ENCODE measurements around the gene CCDC81. TPM values are rescaled to one million over a fixed set of nuclear protein-coding genes. Genes with fewer than 3 reads are reported as not detected.

CCDC81 gene
- total and polyA plus RNA-seq, 2 donors (not counting 1 experiment from before 2014, with no cell fraction given), result 0.66 to 7.0 TPM

DNA sequence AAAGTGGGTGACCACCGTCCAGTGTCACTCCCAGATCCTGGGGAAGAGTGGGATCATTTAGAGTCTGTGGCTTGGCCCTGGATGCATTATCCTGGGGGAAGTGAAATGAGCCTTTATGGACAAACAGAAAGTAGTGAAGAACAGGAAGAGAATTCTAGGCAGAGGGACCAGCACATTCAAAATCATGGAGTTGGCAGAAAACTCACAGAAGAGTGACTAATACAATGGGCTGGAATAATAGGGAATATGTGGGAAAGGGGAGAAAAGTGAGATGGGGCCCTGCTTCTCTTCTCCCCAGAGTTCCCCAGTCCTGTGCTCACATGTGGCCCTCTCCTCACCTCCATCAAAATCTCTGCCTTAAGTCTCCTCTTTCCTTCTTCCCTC lies 84.3 kb downstream of the CCDC81 start:
- no peaks in the 10 kb centered on the region for H3K9me3 ChIP-seq (ENCODE audit: control insufficient read depth, insufficient read depth, low read depth, low read length)
- TF ChIP-seq EZH2 (IDR thresholded peaks at IDR 0.05; ENCODE audit: low read length, missing control alignments), result no peak
- H3K27me3 ChIP-seq (ENCODE audit: control insufficient read depth, insufficient read depth, low read length), result no peaks in the 10 kb centered on the region
- H2AFZ ChIP-seq (ENCODE audit: low read length), result no peak overlapping the region
- H4K20me1 ChIP-seq (ENCODE audit: control insufficient read depth, extremely low read depth, insufficient read depth, low read length), result no peaks in the 10 kb centered on the region
- no peak overlapping the region for H3K4me2 ChIP-seq (ENCODE audit: extremely low read depth, insufficient read depth, low read length)
- H3K79me2 ChIP-seq (ENCODE audit: control insufficient read depth, insufficient read depth, low read length), result no peaks in the 10 kb centered on the region
- H3K27ac ChIP-seq (ENCODE audit: insufficient read depth, low read length), result no peak overlapping the region
- peaks cover 20% of the 10 kb centered on the region for H3K4me1 ChIP-seq (ENCODE audit: control insufficient read depth, extremely low read depth, insufficient read depth, low read length)
- H3K36me3 ChIP-seq (ENCODE audit: control insufficient read depth, insufficient read depth, low read length), result peaks cover 1% of the 10 kb centered on the region
- no peak overlapping the region for H3K4me3 ChIP-seq (replicated peaks in 1 of 4; ENCODE audit: control extremely low read depth in 1 of 4, insufficient read depth in 1 of 4, low read depth in 3 of 4, low read length in 4 of 4)
- no peak overlapping the region for H3K9ac ChIP-seq (ENCODE audit: insufficient read depth, low read length)
- DNase-seq (ENCODE audit: low read depth in 2 of 2), result peak; percentile 46 to 65

DNA sequence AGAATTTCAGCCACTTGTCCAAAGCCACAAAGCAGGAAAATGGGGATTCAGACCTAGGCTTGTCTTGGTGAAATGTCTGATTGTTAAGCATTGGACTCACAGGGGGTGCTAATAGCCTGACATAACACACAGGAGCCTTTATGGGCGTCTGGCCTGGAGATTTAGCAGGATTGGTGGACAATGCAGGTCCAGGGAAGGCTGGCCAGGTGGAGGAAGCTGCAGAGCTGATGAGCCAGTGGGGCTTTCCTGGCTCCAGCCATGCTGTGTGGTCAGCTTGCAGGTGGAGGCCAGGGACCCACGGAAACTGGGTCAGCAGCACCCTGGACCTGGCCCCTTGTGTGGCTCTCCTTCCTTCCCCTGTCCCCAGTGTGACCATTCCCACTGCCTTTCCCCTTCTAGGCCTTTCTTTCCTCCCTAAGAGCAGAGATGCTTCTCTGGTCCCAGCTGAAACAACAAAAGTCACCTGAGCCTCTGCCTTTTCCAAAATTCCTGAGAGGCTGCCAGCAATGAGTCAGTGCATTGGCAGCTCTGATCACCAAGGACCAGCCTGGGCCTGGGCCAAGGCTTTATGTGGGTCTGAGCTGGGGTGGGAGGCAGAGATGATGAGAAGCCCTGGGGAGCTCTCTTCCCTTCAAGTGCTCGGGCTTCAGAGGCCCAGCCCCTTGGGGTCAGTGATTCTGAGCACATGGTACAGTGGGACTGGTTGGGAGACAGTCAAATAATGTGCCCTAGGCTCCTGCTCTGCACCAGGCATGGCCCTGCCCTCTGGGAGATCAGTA lies 85.2 kb downstream of the CCDC81 start:
- no peak overlapping the region for H3K4me3 ChIP-seq (replicated peaks in 1 of 4; ENCODE audit: control extremely low read depth in 1 of 4, insufficient read depth in 1 of 4, low read depth in 3 of 4, low read length in 4 of 4)
- no peaks in the 10 kb centered on the region for H3K79me2 ChIP-seq (ENCODE audit: control insufficient read depth, insufficient read depth, low read length)
- no peak overlapping the region for H3K9ac ChIP-seq (ENCODE audit: insufficient read depth, low read length)
- DNase-seq (ENCODE audit: low read depth in 2 of 2), result peak; percentile 71 to 95
- H3K4me1 ChIP-seq (ENCODE audit: control insufficient read depth, extremely low read depth, insufficient read depth, low read length), result peaks cover 20% of the 10 kb centered on the region
- no peak for TF ChIP-seq CTCF (conservative IDR thresholded peaks at IDR 0.05 in 1 of 2, IDR thresholded peaks at IDR 0.05 in 1 of 2; ENCODE audit: low read depth in 1 of 2, low read length in 2 of 2)
- TF ChIP-seq EZH2 (IDR thresholded peaks at IDR 0.05; ENCODE audit: low read length, missing control alignments), result no peak
- peaks cover 1% of the 10 kb centered on the region for H3K36me3 ChIP-seq (ENCODE audit: control insufficient read depth, insufficient read depth, low read length)
- H2AFZ ChIP-seq (ENCODE audit: low read length), result no peak overlapping the region
- no peaks in the 10 kb centered on the region for H4K20me1 ChIP-seq (ENCODE audit: control insufficient read depth, extremely low read depth, insufficient read depth, low read length)
- H3K27me3 ChIP-seq (ENCODE audit: control insufficient read depth, insufficient read depth, low read length), result no peaks in the 10 kb centered on the region
- H3K27ac ChIP-seq (ENCODE audit: insufficient read depth, low read length), result no peak overlapping the region
- peak overlapping the region; percentile 4 for H3K4me2 ChIP-seq (ENCODE audit: extremely low read depth, insufficient read depth, low read length)
- no peaks in the 10 kb centered on the region for H3K9me3 ChIP-seq (ENCODE audit: control insufficient read depth, insufficient read depth, low read depth, low read length)

DNA sequence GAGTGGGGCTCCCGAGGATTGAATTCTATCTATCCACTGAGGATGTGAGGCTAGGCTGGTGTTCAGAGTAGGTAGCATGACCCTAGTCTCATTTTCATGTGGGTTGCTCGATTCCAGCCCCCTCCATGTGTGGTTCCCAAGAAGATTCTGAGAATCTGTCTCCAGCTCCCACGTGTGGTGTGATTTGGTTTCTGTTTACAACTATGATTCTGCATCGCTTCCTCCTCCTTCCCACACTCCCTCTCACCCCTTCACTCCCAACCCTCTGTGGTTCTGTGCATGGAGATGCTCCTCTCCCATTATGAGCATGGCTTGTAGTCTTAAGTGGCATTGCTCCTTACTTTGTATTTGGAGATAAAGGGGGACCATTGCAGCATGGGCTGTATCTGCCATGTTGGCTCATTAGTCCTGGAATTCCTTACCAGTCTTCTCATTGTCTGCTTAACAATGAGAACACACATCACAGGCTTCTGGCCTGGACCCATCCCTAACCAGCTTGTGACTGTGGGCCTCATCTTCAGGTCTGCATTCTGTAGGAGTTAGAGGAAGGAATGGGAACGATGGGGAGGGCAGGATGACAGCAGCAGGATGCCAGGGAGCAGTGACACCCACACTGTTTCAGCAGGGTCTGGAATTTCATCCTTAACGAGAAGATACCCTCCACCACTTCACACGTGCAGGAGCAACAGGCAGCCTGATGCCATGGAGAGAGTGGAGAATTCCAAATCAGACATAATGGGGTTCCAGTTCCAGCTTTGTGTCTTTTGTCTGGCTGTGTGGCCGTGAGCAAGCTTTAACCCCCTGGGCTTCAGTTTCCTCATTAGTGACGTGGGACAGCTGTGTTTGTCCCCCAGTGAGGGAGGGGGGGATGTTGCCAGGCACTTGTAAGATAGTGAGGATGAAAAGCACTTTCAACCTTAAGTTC lies 86.0 kb downstream of the CCDC81 start:
- Histone ChIP-seq H3K79me2 (ENCODE audit: control insufficient read depth, insufficient read depth, low read length) (no peaks in the 10 kb centered on the region), H3K36me3 (ENCODE audit: control insufficient read depth, insufficient read depth, low read length) (peaks cover 1% of the 10 kb centered on the region), H3K4me2 (ENCODE audit: extremely low read depth, insufficient read depth, low read length) (no peak overlapping the region), H3K9ac (ENCODE audit: insufficient read depth, low read length) (no peak overlapping the region), H3K9me3 (ENCODE audit: control insufficient read depth, insufficient read depth, low read depth, low read length) (no peaks in the 10 kb centered on the region), H3K4me3 (replicated peaks in 1 of 4; ENCODE audit: control extremely low read depth in 1 of 4, insufficient read depth in 1 of 4, low read depth in 3 of 4, low read length in 4 of 4) (no peak overlapping the region), H2AFZ (ENCODE audit: low read length) (no peak overlapping the region), H4K20me1 (ENCODE audit: control insufficient read depth, extremely low read depth, insufficient read depth, low read length) (no peaks in the 10 kb centered on the region), H3K4me1 (ENCODE audit: control insufficient read depth, extremely low read depth, insufficient read depth, low read length) (peaks cover 20% of the 10 kb centered on the region), H3K27ac (ENCODE audit: insufficient read depth, low read length) (no peak overlapping the region), H3K27me3 (ENCODE audit: control insufficient read depth, insufficient read depth, low read length) (no peaks in the 10 kb centered on the region)
- DNase-seq (ENCODE audit: low read depth in 2 of 2), result peak in 1 of 2 donors; percentile 40
- no peak for TF ChIP-seq CTCF (conservative IDR thresholded peaks at IDR 0.05 in 1 of 2, IDR thresholded peaks at IDR 0.05 in 1 of 2; ENCODE audit: low read depth in 1 of 2, low read length in 2 of 2)
- TF ChIP-seq EZH2 (IDR thresholded peaks at IDR 0.05; ENCODE audit: low read length, missing control alignments), result no peak
